OCI-LY3 (cell line): ENCODE measurements around the gene CCDC127.

ENCODE experiments used
- EZH2phosphoT487 ChIP-seq: fragments of 200-600 bp; shearing (Covaris generic); IDR thresholded peaks from 2 replicates; pipeline ENCODE4 v1.6.1; 2018; ENCODE audit warnings: antibody characterized with exemption, mixed run types, low read depth
- TF ChIP-seq, protein P1 (sequence below): fragments of 200-600, 300-600 bp; sonication (generic); IDR thresholded peaks from 2 replicates; pipeline ENCODE4 v1.5.1; 2014; ENCODE audit warnings: antibody characterized with exemption, low read length, low read depth

- TF ChIP-seq, protein P1, sequence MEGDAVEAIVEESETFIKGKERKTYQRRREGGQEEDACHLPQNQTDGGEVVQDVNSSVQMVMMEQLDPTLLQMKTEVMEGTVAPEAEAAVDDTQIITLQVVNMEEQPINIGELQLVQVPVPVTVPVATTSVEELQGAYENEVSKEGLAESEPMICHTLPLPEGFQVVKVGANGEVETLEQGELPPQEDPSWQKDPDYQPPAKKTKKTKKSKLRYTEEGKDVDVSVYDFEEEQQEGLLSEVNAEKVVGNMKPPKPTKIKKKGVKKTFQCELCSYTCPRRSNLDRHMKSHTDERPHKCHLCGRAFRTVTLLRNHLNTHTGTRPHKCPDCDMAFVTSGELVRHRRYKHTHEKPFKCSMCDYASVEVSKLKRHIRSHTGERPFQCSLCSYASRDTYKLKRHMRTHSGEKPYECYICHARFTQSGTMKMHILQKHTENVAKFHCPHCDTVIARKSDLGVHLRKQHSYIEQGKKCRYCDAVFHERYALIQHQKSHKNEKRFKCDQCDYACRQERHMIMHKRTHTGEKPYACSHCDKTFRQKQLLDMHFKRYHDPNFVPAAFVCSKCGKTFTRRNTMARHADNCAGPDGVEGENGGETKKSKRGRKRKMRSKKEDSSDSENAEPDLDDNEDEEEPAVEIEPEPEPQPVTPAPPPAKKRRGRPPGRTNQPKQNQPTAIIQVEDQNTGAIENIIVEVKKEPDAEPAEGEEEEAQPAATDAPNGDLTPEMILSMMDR, result no peak
- no peak for TF ChIP-seq EZH2phosphoT487
These were observed 10.4 kb downstream of the CCDC127 start for GRCh38 chr5:207599-207998.
